HepG2 (cell line): Measurements from ENCODE around the gene ATL2. TPM values are rescaled to one million over a fixed set of nuclear protein-coding genes. Genes with fewer than 3 reads are reported as not detected.
A peak's percentile ranks its signal among the peaks of the same experiment; 100 is the strongest.

Source experiments
- ATAC-seq: fragments of 200-7000 bp; cut with Tn5 transposase; 3 replicates; pipeline ENCODE4 v1.9.1; 2020; ENCODE audit warnings: mild to moderate bottlenecking, moderate library complexity
- BruUV-seq: library from RNA; stranded (reverse); fragments of 400-500 nt; replicated peaks from 2 replicates; lab custom pipeline; 2021; lab: Mats Ljungman, UMichigan
- CTCF ChIA-PET: fragments of 300-600 bp; formaldehyde crosslinking; extraction: SDS; loops from one replicate; lab custom pipeline; 2021; ENCODE audit warnings: low total read pairs, inconsistent platforms, low intra/inter-chr PET ratio; lab: Yijun Ruan, JAX
- POLR2A ChIA-PET: fragments of 350-600 bp; sonication (Branson Sonifier 250); formaldehyde crosslinking; loops from one replicate; lab custom pipeline; 2020; ENCODE audit warnings: antibody characterized with exemption, inconsistent platforms; lab: Yijun Ruan, JAX
- DNase-seq: peaks from one replicate; pipeline ENCODE4 v3.0.0-alpha.2; 2015; ENCODE audit warnings: low spot score
- FAIRE-seq: peaks from 3 replicates; lab custom pipeline; 2011; peaks lifted over from hg19 to GRCh38; lab: Jason Lieb, UNC
- H2AFZ ChIP-seq: one replicate; pipeline ENCODE4 v1.6.1; 2011; ENCODE audit warnings: low read length, inconsistent platforms
- H3K27ac ChIP-seq: fragments of 300-600 bp; 3 replicates; pipeline ENCODE4 v1.8.0; 2011; ENCODE audit warnings: mixed run types, mild to moderate bottlenecking, mixed read lengths, low read length, inconsistent platforms; ENCODE audit not compliant: insufficient read depth; ENCODE audit errors: extremely low read length
- H3K27me3 ChIP-seq, 2 experiments: fragments of 200-600 bp in 1 of 2; 2 replicates in 1 of 2; 3 replicates in 1 of 2; pipeline versions ENCODE4 v1.6.0 to v1.8.0; 2011; ENCODE audit warnings: low read length in 2 of 2, mild to moderate bottlenecking in 2 of 2, moderate library complexity in 2 of 2, inconsistent platforms in 1 of 2; ENCODE audit not compliant: insufficient read depth in 2 of 2, control insufficient read depth in 1 of 2
- H3K36me3 ChIP-seq, 2 experiments: fragments of 200-600 bp in 1 of 2; replicated peaks in 1 of 2; 2 replicates in 1 of 2; 3 replicates in 1 of 2; pipeline versions ENCODE4 v1.5.1 to v1.8.0; 2011; ENCODE audit warnings: low read length in 2 of 2, inconsistent platforms in 1 of 2; ENCODE audit not compliant: insufficient read depth in 2 of 2, control insufficient read depth in 1 of 2
- H3K4me1 ChIP-seq: 2 replicates; pipeline ENCODE4 v1.5.1; 2012; ENCODE audit warnings: low read length, inconsistent platforms; ENCODE audit not compliant: insufficient read depth
- H3K4me2 ChIP-seq: 2 replicates; pipeline ENCODE4 v1.6.0; 2011; ENCODE audit warnings: low read depth, low read length, inconsistent platforms
- H3K4me3 ChIP-seq, 3 experiments: fragments of 200-600 bp in 1 of 3; sonication (generic), shearing (Covaris generic) in 1 of 3; replicated peaks in 1 of 3; 2 replicates each; pipeline ENCODE4 v1.5.1; 2011 to 2016; ENCODE audit warnings: low read length in 3 of 3, inconsistent platforms in 2 of 3, low read depth in 2 of 3, mild to moderate bottlenecking in 2 of 3, control low read depth in 1 of 3, mixed read lengths in 1 of 3; ENCODE audit not compliant: insufficient read depth in 1 of 3
- H3K79me2 ChIP-seq: one replicate; pipeline ENCODE4 v1.6.1; 2011; ENCODE audit warnings: low read length, inconsistent platforms; ENCODE audit not compliant: insufficient read depth
- H3K9ac ChIP-seq: 2 replicates; pipeline ENCODE4 v1.6.0; 2011; ENCODE audit warnings: mild to moderate bottlenecking, low read depth, low read length, inconsistent platforms; ENCODE audit not compliant: insufficient read depth
- H3K9me3 ChIP-seq: 2 replicates; pipeline ENCODE4 v1.5.1; 2012; ENCODE audit warnings: mild to moderate bottlenecking, low read length
- H4K20me1 ChIP-seq: 2 replicates; pipeline ENCODE4 v1.6.0; 2011; ENCODE audit warnings: inconsistent platforms, mild to moderate bottlenecking, low read length, moderate library complexity; ENCODE audit not compliant: insufficient read depth
- GMEB2 ChIP-seq: IDR thresholded peaks from 2 replicates; pipeline ENCODE4 v1.6.1; 2016; ENCODE audit warnings: missing biosample characterization, missing genetic modification reagents, low read depth
- GRHL1 ChIP-seq: sonication (generic); formaldehyde crosslinking; conservative IDR thresholded peaks from 2 replicates; pipeline ENCODE4 v1.8.0; 2022; ENCODE audit warnings: missing genetic modification reagents
- MXI1 ChIP-seq: IDR thresholded peaks from 3 replicates; pipeline ENCODE4 v1.6.1; 2012; ENCODE audit warnings: low read depth, low read length, inconsistent platforms, borderline replicate concordance
- RARG ChIP-seq: sonication (generic); formaldehyde crosslinking; IDR thresholded peaks from 2 replicates; pipeline ENCODE4 v1.4.0; 2020; ENCODE audit warnings: low read depth, mild to moderate bottlenecking, missing genetic modification reagents
- TP53 ChIP-seq: sonication (generic); formaldehyde crosslinking; conservative IDR thresholded peaks from 2 replicates; pipeline ENCODE4 v1.4.0; 2020; ENCODE audit warnings: missing genetic modification reagents
- ZNF326 ChIP-seq: sonication (generic); formaldehyde crosslinking; IDR thresholded peaks from 2 replicates; pipeline ENCODE4 v1.4.0; 2020; ENCODE audit warnings: missing genetic modification reagents, borderline replicate concordance
- ZNF614 ChIP-seq: IDR thresholded peaks from 2 replicates; pipeline ENCODE4 v1.6.1; 2018; ENCODE audit warnings: missing biosample characterization, missing genetic modification reagents, inconsistent platforms, borderline replicate concordance
- ZNF7 ChIP-seq: IDR thresholded peaks from 2 replicates; pipeline ENCODE4 v1.6.1; 2016; ENCODE audit warnings: missing biosample characterization, missing genetic modification reagents
- ZNF746 ChIP-seq: sonication (generic); formaldehyde crosslinking; IDR thresholded peaks from 2 replicates; pipeline ENCODE4 v1.8.0; 2022; ENCODE audit warnings: mild to moderate bottlenecking, missing genetic modification reagents
- in situ Hi-C: cut with HindIII; loops from 2 replicates; pipeline ENCODE4 v1.10.0; 2017; ENCODE audit warnings: low pct_unique_long_range_greater_than_20kb; ENCODE audit not compliant: extremely low pct_ligation_motif_present
- intact Hi-C: fragments of 100-400 bp; cut with micrococcal nuclease; formaldehyde crosslinking; loops from one replicate; pipeline ENCODE4 v1.10.0; 2022; ENCODE audit not compliant: unreplicated experiment
- polyA plus RNA-seq, 8 experiments: library from polyadenylated mRNA; depleted of rRNA in 3 of 8; stranded (reverse) in 7 of 8; unstranded in 1 of 8; fragments of >200 nt; fragmentation: Illumina TruSeq in 4 of 8; extraction: Trizol in 4 of 8; gene quantifications; 2 replicates each; pipeline versions ENCODE4 v1.2.1 to v1.2.3, GENCODE V29; 2011 to 2016; ENCODE audit warnings: low read depth in 4 of 8, missing spikeins in 1 of 8, mixed read lengths in 1 of 8; ENCODE audit not compliant: insufficient read depth in 1 of 8
- total RNA-seq, 5 experiments: library from RNA; depleted of rRNA; stranded (reverse); fragments of >200 nt; fragmentation: Illumina TruSeq; extraction: Trizol; gene quantifications; 2 replicates each; pipeline ENCODE4 v1.2.3, GENCODE V29; 2016; ENCODE audit warnings: low read depth in 1 of 5

ATL2 gene
- total and polyA plus RNA-seq, 2 of the 13 experiments (the other 11 are each of a cell fraction or from before 2014, with no cell fraction given): 56.5 to 119 TPM

GRCh38 chr2:38405917-38406596, 29.0 kb upstream of the ATL2 start (continued):
- no peak for TF ChIP-seq GMEB2 (CRISPR knock-in tag)
- TF ChIP-seq, all 625 proteins: peak for 139

GRCh38 chr2:38400513-38400912, 23.4 kb upstream of the ATL2 start:
- Histone ChIP-seq H3K9me3 (peaks cover 8% of the 10 kb centered on the region), H3K27me3 (no peaks in the 10 kb centered on the region), H2AFZ (no peak overlapping the region), H3K36me3 (no peaks in the 10 kb centered on the region), H4K20me1 (no peaks in the 10 kb centered on the region), H3K4me2 (no peak overlapping the region), H3K4me3 (no peak overlapping the region), H3K79me2 (no peaks in the 10 kb centered on the region), H3K4me1 (peaks cover 22% of the 10 kb centered on the region), H3K27ac (no peak overlapping the region), H3K9ac (no peak overlapping the region)
- FAIRE-seq: no peak
- ChIA-PET CTCF (no interaction called here), POLR2A (no interaction called here)
- ATAC-seq: no peak
- BruUV-seq: no TSS peak
- no peak for TF ChIP-seq TP53 (CRISPR knock-in tag)
- TF ChIP-seq RARG (CRISPR knock-in tag): no peak
- no peak for TF ChIP-seq ZNF614
- TF ChIP-seq ZNF7 (CRISPR knock-in tag): peak; percentile 97
- no peak for TF ChIP-seq GRHL1 (CRISPR knock-in tag)
- no peak for TF ChIP-seq MXI1
- TF ChIP-seq ZNF326 (CRISPR knock-in tag): no peak
- TF ChIP-seq ZNF746 (CRISPR knock-in tag): no peak
- intact Hi-C loops (no loop called here), in situ Hi-C loops (no loop called here)
- DNase-seq: no peak
